Activated naive CD8-positive, alpha-beta T cell treated with anti-CD3 and anti-CD28 coated beads, Interleukin-2, amount 50 U/mL, for 24 hours (primary cell): Measurements from ENCODE around the gene CHD1L.
"Not testable (repeated sequence)": the region's sequence is repeated elsewhere in the genome, so short reads cannot be mapped to it uniquely, and the experiment has no call there.

ENCODE experiments used
- ATAC-seq: fragments of 150-1000 bp; cut with Tn5 transposase; one replicate; pipeline ENCODE4 v1.10.0; 2021
- DNase-seq: peaks from one replicate; pipeline ENCODE4 v3.0.0; 2021
- H3K27ac Mint-ChIP-seq: one replicate; pipeline ENCODE4 v1.8.0; 2021; ENCODE audit warnings: mild to moderate bottlenecking, mixed read lengths
- H3K27me3 Mint-ChIP-seq: one replicate; pipeline ENCODE4 v1.8.0; 2021; ENCODE audit warnings: mixed read lengths
- H3K36me3 Mint-ChIP-seq: one replicate; pipeline ENCODE4 v1.8.0; 2021; ENCODE audit warnings: low read depth, mixed read lengths
- H3K4me1 Mint-ChIP-seq: one replicate; pipeline ENCODE4 v1.8.0; 2021; ENCODE audit warnings: mixed read lengths
- H3K4me3 Mint-ChIP-seq: one replicate; pipeline ENCODE4 v1.8.0; 2021; ENCODE audit warnings: mild to moderate bottlenecking, moderate library complexity, mixed read lengths
- H3K9me3 Mint-ChIP-seq: one replicate; pipeline ENCODE4 v1.8.0; 2021; ENCODE audit warnings: mixed read lengths

CHD1L gene

GRCh38 chr1:147240131-147240721 lies 2.3 kb upstream of the CHD1L start:
- DNase-seq, H3K4me3 Mint-ChIP-seq, H3K27ac Mint-ChIP-seq, H3K36me3 Mint-ChIP-seq, H3K9me3 Mint-ChIP-seq, H3K27me3 Mint-ChIP-seq, ATAC-seq: not testable (repeated sequence)
- H3K4me1 Mint-ChIP-seq = peaks cover 20% of the 10 kb centered on the region

- Mint-ChIP-seq H3K9me3 (no peaks in the 10 kb centered on the region), H3K4me1 (peaks cover 38% of the 10 kb centered on the region), H3K4me3 (peak overlapping the region; percentile 94), H3K27ac (peak overlapping the region; percentile 68), H3K36me3 (peaks cover 15% of the 10 kb centered on the region), H3K27me3 (no peaks in the 10 kb centered on the region)
- no peak for ATAC-seq
- no peak for DNase-seq
Observed at GRCh38 chr1:147241934-147242448, 493 bp upstream of the CHD1L start.

GRCh38 chr1:147243228-147243685 lies 773 bp downstream of the CHD1L start:
- H3K9me3 Mint-ChIP-seq = no peaks in the 10 kb centered on the region
- DNase-seq (peak; percentile 38), ATAC-seq (peak; percentile 3)
- peak overlapping the region; percentile 94 for H3K4me3 Mint-ChIP-seq
- peak overlapping the region; percentile 41 for H3K27ac Mint-ChIP-seq
- H3K36me3 Mint-ChIP-seq = peaks cover 19% of the 10 kb centered on the region
- H3K27me3 Mint-ChIP-seq = no peaks in the 10 kb centered on the region
- peaks cover 47% of the 10 kb centered on the region for H3K4me1 Mint-ChIP-seq

- Mint-ChIP-seq H3K4me3 (peak overlapping the region; percentile 94), H3K27me3 (no peaks in the 10 kb centered on the region), H3K4me1 (peaks cover 51% of the 10 kb centered on the region), H3K27ac (peak overlapping the region; percentile 41), H3K9me3 (no peaks in the 10 kb centered on the region), H3K36me3 (peaks cover 19% of the 10 kb centered on the region)
- ATAC-seq (no peak), DNase-seq (no peak)
Observed at GRCh38 chr1:147243841-147244240, 1.4 kb downstream of the CHD1L start.

GRCh38 chr1:147245129-147245528 lies 2.6 kb downstream of the CHD1L start:
- Mint-ChIP-seq H3K4me1 (peaks cover 58% of the 10 kb centered on the region), H3K27ac (no peak overlapping the region), H3K27me3 (no peaks in the 10 kb centered on the region), H3K4me3 (peak overlapping the region; percentile 94), H3K9me3 (no peaks in the 10 kb centered on the region), H3K36me3 (peaks cover 19% of the 10 kb centered on the region)
- ATAC-seq (no peak), DNase-seq (no peak)

GRCh38 chr1:147245586-147246021 lies 3.1 kb downstream of the CHD1L start:
- no peaks in the 10 kb centered on the region for H3K9me3 Mint-ChIP-seq
- no peak overlapping the region for H3K27ac Mint-ChIP-seq
- DNase-seq (peak; percentile 12), ATAC-seq (peak; percentile 23)
- H3K4me1 Mint-ChIP-seq = peaks cover 60% of the 10 kb centered on the region
- peaks cover 19% of the 10 kb centered on the region for H3K36me3 Mint-ChIP-seq
- H3K4me3 Mint-ChIP-seq = peak overlapping the region; percentile 94
- no peaks in the 10 kb centered on the region for H3K27me3 Mint-ChIP-seq

- peaks cover 63% of the 10 kb centered on the region for H3K4me1 Mint-ChIP-seq
- ATAC-seq = no peak
- no peak overlapping the region for H3K27ac Mint-ChIP-seq
Observed at GRCh38 chr1:147246044-147246690, 3.7 kb downstream of the CHD1L start.

GRCh38 chr1:147246910-147247655 lies 4.6 kb downstream of the CHD1L start:
- Mint-ChIP-seq H3K27ac (no peak overlapping the region), H3K9me3 (no peaks in the 10 kb centered on the region), H3K36me3 (peaks cover 22% of the 10 kb centered on the region), H3K4me3 (no peak overlapping the region), H3K4me1 (peaks cover 61% of the 10 kb centered on the region), H3K27me3 (no peaks in the 10 kb centered on the region)
- ATAC-seq = no peak
- DNase-seq = no peak

More at GRCh38 chr1:147246044-147246690, 3.7 kb downstream of the CHD1L start:
- Mint-ChIP-seq H3K9me3 (no peaks in the 10 kb centered on the region), H3K4me3 (peak overlapping the region; percentile 15), H3K27me3 (no peaks in the 10 kb centered on the region), H3K36me3 (peaks cover 19% of the 10 kb centered on the region)
- no peak for DNase-seq

- Mint-ChIP-seq H3K27ac (no peak overlapping the region), H3K9me3 (no peaks in the 10 kb centered on the region), H3K36me3 (peaks cover 27% of the 10 kb centered on the region), H3K27me3 (no peaks in the 10 kb centered on the region), H3K4me3 (peak overlapping the region; percentile 13), H3K4me1 (peaks cover 58% of the 10 kb centered on the region)
- DNase-seq = no peak
- no peak for ATAC-seq
Observed at GRCh38 chr1:147247656-147248238, 5.3 kb downstream of the CHD1L start.

GRCh38 chr1:147252540-147252939 lies 10.1 kb downstream of the CHD1L start:
- H3K9me3 Mint-ChIP-seq = no peaks in the 10 kb centered on the region
- DNase-seq (no peak), ATAC-seq (no peak)
- no peak overlapping the region for H3K27ac Mint-ChIP-seq
- H3K4me3 Mint-ChIP-seq = no peak overlapping the region
- peaks cover 20% of the 10 kb centered on the region for H3K4me1 Mint-ChIP-seq
- peaks cover 41% of the 10 kb centered on the region for H3K36me3 Mint-ChIP-seq
- H3K27me3 Mint-ChIP-seq = no peaks in the 10 kb centered on the region

GRCh38 chr1:147260956-147261355 lies 18.5 kb downstream of the CHD1L start:
- Mint-ChIP-seq H3K4me3 (no peak overlapping the region), H3K4me1 (no peaks in the 10 kb centered on the region), H3K27ac (no peak overlapping the region), H3K27me3 (no peaks in the 10 kb centered on the region), H3K36me3 (peaks cover 58% of the 10 kb centered on the region), H3K9me3 (no peaks in the 10 kb centered on the region)
- DNase-seq (no peak), ATAC-seq (no peak)

GRCh38 chr1:147264158-147264768 lies 21.8 kb downstream of the CHD1L start:
- Mint-ChIP-seq H3K36me3 (peaks cover 72% of the 10 kb centered on the region), H3K9me3 (no peaks in the 10 kb centered on the region), H3K4me1 (no peaks in the 10 kb centered on the region), H3K27ac (no peak overlapping the region), H3K27me3 (no peaks in the 10 kb centered on the region), H3K4me3 (no peak overlapping the region)
- DNase-seq = no peak
- no peak for ATAC-seq

- Mint-ChIP-seq H3K9me3 (no peaks in the 10 kb centered on the region), H3K4me3 (no peak overlapping the region), H3K27me3 (no peaks in the 10 kb centered on the region), H3K36me3 (peaks cover 63% of the 10 kb centered on the region), H3K4me1 (no peaks in the 10 kb centered on the region), H3K27ac (no peak overlapping the region)
- no peak for DNase-seq
- no peak for ATAC-seq
Observed at GRCh38 chr1:147266381-147266780, 23.9 kb downstream of the CHD1L start.

- ATAC-seq (no peak), DNase-seq (no peak)
- Mint-ChIP-seq H3K9me3 (no peaks in the 10 kb centered on the region), H3K27ac (no peak overlapping the region), H3K4me1 (no peaks in the 10 kb centered on the region), H3K27me3 (no peaks in the 10 kb centered on the region), H3K36me3 (peaks cover 64% of the 10 kb centered on the region), H3K4me3 (no peak overlapping the region)
Observed at GRCh38 chr1:147267711-147268110, 25.2 kb downstream of the CHD1L start.
